Measurements from ENCODE around the gene SLC51A.

The SLC51A gene

DNA sequence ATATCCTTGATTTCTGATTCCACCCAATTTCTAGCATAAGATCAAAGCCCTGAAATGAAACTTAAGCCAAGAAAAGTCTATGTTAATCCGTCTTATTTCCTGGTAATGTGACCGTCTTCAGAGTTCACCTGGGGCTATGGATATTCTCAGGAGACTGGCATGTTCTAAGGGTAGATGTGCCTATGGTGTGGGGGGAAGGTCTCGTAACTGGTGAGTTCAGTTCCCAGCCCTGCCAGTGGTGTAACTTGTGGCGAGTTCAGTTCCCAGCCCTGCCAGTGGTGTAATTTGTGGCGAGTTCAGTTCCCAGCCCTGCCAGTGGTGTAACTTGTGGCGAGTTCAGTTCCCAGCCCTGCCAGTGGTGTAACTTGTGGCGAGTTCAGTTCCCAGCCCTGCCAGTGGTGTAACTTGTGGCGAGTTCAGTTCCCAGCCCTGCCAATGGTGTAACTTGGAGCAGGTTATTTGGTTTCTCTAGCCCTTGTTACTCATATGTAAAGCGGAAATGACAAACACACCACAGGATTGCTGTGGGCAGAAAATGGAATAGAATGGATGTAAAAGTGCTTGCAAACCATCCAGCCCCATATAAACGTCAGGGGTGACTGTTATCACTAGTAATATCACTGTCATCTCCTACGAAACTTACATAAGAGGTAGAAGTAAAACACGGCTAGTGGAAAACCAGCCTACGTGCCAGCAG lies 30.4 kb downstream of the SLC51A start:
- DNase-seq: no peak

- no peak for DNase-seq
Measured at GRCh38 chr3:196251918-196252317, 35.6 kb downstream of the SLC51A start.

- DNase-seq: no peak
Measured at GRCh38 chr3:196254376-196255283, 38.3 kb downstream of the SLC51A start.

DNA sequence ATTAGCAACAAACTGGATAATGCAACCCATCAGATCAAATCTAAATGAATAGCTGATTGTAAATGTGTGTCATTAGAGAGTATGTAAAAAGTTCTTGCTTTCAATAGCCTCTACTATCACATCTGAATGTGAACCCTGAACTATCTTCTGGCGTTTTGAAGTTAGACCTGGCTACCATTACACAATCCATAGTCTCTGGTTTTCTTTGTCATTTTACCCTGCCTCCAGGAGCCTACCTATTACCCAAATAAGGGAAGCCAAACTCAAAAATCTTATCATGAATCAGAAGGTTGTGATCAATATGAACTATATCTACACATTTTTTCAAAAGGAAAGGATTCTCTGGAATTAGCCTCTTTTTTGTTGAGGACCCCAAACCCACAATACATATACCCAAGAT lies 39.4 kb downstream of the SLC51A start:
- no peak for DNase-seq

DNA sequence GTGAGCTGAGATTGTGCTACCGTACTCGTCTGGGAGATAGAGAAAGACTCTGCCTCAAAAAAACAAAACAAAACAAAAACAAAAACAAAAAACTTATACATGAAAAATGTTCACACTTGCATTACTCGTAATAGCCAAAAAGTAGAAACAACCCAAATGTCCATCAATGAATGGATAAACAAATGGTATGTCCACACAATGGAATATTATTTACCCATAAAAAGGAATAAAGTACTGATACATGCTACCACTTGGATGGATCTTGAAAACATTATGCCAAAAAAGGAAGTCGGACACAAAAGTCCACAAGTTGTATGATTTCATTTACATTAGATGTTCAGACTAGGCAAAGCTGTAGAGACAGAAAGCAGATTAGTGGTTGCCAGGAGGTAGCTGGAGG lies 44.5 kb downstream of the SLC51A start:
- no peak for DNase-seq

DNA sequence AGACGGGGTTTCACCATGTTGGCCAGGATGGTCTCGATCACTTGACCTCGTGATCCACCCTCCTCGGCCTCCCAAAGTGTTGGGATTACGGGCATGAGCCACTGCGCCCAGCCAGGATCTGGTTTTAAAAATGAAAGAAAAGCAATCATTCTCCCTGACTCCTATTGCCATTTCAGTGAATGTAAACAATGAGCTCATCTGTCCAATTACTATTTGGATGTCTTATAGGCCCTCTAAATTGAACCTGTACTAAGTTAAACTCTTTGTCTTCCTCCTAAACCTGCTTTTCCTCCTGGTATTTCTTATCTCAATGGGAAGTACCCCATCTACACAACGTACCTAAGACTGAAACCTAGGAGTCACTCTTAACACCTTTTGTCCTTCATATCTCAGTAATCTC lies 47.5 kb downstream of the SLC51A start:
- DNase-seq: no peak

DNA sequence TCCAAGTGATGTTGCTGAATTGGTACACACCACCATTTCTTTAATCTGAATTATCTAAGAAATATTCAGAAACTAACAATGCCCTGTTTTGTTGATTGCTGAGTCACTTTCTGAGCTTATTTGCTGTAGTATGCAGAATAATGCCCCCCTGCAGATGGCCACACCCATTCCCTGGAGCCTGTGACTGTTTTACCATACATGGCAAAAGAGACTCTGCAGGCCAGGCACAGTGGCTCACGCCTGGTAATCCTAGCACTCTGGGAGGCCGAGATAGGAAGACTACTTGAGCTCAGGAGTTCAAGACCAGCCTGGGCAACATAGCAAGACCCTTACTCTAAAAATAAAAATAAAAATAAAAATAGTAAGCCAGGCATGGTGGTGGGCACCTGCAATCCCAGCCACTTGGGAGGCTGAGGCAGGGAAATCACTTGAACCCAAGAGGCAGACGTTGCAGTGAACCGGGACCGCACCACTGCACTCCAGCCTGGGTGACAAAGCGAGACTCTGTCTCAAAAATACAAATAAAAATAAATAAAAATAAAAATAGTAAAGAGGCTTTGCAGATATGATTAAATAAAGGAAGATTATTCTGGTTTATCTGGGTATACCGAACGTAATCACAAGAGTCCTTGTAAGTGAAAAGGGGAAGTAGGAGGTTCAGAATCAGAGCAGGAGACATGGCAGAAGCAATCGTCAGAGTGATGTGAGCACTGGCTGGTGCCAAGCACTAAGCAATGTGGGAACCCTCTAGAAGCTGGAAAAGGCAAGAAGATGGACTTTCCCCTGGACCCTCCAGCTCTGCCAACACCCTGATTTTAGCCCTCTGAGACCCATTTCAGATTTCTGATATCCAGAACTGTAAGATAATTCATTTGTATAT lies 52.2 kb downstream of the SLC51A start:
- DNase-seq: no peak

GRCh38 chr3:196270499-196270898 lies 54.2 kb downstream of the SLC51A start:
- no peak for DNase-seq

DNA sequence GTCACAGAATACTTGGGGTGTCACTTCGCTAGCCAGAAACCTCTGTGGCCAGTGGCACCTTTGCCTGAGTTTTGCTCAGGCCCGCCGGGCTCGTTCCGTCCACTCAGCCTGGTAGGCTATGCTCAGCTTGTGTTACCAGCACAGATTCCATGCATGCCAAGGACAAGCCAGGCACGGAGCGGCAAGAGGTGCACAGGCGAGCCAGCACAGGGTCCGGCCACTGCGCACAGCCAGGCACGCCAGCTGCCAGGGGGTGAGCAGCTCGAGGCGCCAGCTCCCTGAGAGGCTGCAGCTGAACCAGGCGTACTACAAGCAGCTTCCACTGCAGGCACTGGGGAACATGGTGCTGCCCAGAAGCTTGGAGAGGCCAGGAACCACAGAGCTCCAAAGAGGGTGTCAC lies 56.5 kb downstream of the SLC51A start:
- DNase-seq: no peak

GRCh38 chr3:196273655-196274054 lies 57.3 kb downstream of the SLC51A start:
- no peak for DNase-seq

DNA sequence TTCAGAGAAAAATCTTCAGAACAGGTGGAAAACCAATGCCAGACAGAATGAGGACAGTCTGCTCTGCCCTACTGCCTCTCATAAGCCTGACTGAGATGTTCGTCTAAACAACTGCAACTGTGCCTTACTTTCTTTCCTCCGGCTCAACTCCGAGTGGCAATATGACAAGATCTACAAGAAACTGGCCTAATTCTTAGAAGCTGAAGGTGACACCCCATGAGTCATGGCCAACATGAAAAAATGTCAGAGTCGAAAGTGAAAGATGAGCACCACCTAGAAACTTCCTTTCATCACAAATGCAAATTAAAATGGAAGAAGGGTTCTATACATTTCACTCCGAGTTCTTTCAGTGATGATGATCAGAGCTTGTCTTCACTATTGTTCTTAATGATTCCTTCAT lies 58.3 kb downstream of the SLC51A start:
- DNase-seq: no peak

- DNase-seq: no peak
Measured at GRCh38 chr3:196275126-196275525, 58.8 kb downstream of the SLC51A start.

GRCh38 chr3:196280689-196281440 lies 64.5 kb downstream of the SLC51A start:
- DNase-seq: no peak

DNA sequence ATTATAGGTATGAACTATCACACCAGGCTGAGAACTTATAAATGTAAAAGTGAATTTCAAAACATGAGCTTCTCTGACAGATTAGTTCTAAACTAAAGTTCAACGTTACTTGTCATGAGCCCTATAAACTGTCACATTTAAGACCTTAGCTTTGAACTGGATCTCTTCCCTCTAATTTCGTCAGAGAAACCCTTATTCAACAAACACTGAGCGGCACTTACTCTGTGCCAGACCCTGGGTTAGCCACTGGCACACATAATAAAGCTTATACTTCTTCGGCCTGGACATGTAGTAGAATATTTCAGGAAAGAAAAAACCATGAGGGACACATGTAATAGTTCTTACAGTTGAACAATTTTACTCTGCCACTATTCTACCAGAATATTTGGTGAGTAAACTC lies 65.6 kb downstream of the SLC51A start:
- no peak for DNase-seq

All from GOT3 (cell line).